Measurements from ENCODE around the gene DRC3.

DNA sequence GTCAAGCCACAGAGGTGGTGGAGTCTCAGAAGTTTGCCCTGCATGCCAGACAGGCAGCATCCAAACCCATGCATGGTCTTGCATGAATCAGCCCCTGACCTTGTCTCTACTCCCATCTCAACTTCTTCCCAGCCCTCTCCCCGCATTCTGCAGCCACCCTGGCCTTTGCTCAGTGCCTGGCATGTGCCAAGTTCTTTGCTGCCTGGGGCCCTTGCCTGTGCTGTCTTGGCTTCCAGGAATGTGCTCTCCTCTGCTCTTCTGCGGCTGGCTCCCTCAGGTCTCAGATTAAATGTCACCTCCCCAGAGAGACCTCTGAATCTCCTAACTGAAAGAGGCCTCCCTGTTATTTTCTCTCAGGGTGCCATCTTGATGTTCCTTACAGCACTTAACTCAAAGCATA is 17.6 kb downstream of the DRC3 start:
- TF ChIP-seq CTCF (IDR thresholded peaks at IDR 0.05; ENCODE audit: insufficient read depth, low read depth, low read length) (no peak), EZH2 (IDR thresholded peaks at IDR 0.05; ENCODE audit: insufficient read depth, low read length) (no peak)
